ENCODE data around the gene POU2F1.

GRCh38 chr1:167426716-167427115, 206.0 kb downstream of the POU2F1 start:
- TF ChIP-seq, protein P1, sequence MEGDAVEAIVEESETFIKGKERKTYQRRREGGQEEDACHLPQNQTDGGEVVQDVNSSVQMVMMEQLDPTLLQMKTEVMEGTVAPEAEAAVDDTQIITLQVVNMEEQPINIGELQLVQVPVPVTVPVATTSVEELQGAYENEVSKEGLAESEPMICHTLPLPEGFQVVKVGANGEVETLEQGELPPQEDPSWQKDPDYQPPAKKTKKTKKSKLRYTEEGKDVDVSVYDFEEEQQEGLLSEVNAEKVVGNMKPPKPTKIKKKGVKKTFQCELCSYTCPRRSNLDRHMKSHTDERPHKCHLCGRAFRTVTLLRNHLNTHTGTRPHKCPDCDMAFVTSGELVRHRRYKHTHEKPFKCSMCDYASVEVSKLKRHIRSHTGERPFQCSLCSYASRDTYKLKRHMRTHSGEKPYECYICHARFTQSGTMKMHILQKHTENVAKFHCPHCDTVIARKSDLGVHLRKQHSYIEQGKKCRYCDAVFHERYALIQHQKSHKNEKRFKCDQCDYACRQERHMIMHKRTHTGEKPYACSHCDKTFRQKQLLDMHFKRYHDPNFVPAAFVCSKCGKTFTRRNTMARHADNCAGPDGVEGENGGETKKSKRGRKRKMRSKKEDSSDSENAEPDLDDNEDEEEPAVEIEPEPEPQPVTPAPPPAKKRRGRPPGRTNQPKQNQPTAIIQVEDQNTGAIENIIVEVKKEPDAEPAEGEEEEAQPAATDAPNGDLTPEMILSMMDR (conservative IDR thresholded peaks at IDR 0.05; ENCODE audit: low read depth, low read length), result no peak
- TF ChIP-seq EZH2 (IDR thresholded peaks at IDR 0.05; ENCODE audit: borderline replicate concordance, low read depth, low read length, poor library complexity, severe bottlenecking), result no peak
